KMS-11 (cell line): Measurements from ENCODE around the gene CPEB3.

Experiments used
- H2AFZ ChIP-seq: fragments of 200-600 bp; sonication (generic); 2 replicates; pipeline ENCODE4 v1.6.1; 2016; ENCODE audit warnings: antibody characterized with exemption, mixed run types, low read depth
- H3K27ac ChIP-seq: fragments of 200-600 bp; sonication (generic); 2 replicates; pipeline ENCODE4 v1.6.1; 2016; ENCODE audit warnings: mild to moderate bottlenecking, mixed run types
- H3K27me3 ChIP-seq: fragments of 200-600 bp; sonication (generic); 2 replicates; pipeline ENCODE4 v1.6.1; 2017; ENCODE audit warnings: mild to moderate bottlenecking, low read depth, mixed run types, moderate library complexity; ENCODE audit not compliant: insufficient read depth
- H3K36me3 ChIP-seq: fragments of 200-600 bp; sonication (generic); 2 replicates; pipeline ENCODE4 v1.6.1; 2017; ENCODE audit warnings: mild to moderate bottlenecking, mixed run types; ENCODE audit not compliant: insufficient read depth
- H3K4me1 ChIP-seq: fragments of 200-600 bp; sonication (generic); 2 replicates; pipeline ENCODE4 v1.6.1; 2016; ENCODE audit warnings: mild to moderate bottlenecking, low read depth, mixed run types; ENCODE audit not compliant: poor library complexity, severe bottlenecking
- H3K4me2 ChIP-seq: fragments of 200-600 bp; sonication (generic); 2 replicates; pipeline ENCODE4 v1.7.0; 2016; ENCODE audit warnings: mild to moderate bottlenecking, mixed run types
- H3K4me3 ChIP-seq: fragments of 200-600 bp; sonication (generic); IDR thresholded peaks from 2 replicates; pipeline ENCODE4 v1.6.1; 2017; ENCODE audit warnings: low read depth, low read length, mixed read lengths; ENCODE audit not compliant: insufficient read depth
- H3K79me2 ChIP-seq: fragments of 200-600 bp; sonication (generic); 2 replicates; pipeline ENCODE4 v1.6.1; 2016; ENCODE audit warnings: low read depth, mixed run types; ENCODE audit not compliant: insufficient read depth
- H3K9ac ChIP-seq: fragments of 200-600 bp; sonication (generic); 2 replicates; pipeline ENCODE4 v1.6.1; 2016; ENCODE audit warnings: mild to moderate bottlenecking, mixed run types
- H4K20me1 ChIP-seq: fragments of 200-600 bp; sonication (generic); 2 replicates; pipeline ENCODE4 v1.6.1; 2016; ENCODE audit warnings: mild to moderate bottlenecking, mixed run types; ENCODE audit not compliant: insufficient read depth
- TF ChIP-seq, protein P1 (sequence below): fragments of 200-600 bp; sonication (generic); conservative IDR thresholded peaks from 2 replicates; pipeline ENCODE4 v1.6.1; 2017; ENCODE audit warnings: low read depth, mild to moderate bottlenecking, antibody characterized with exemption, low read length, moderate library complexity, mixed read lengths

The CPEB3 gene

DNA sequence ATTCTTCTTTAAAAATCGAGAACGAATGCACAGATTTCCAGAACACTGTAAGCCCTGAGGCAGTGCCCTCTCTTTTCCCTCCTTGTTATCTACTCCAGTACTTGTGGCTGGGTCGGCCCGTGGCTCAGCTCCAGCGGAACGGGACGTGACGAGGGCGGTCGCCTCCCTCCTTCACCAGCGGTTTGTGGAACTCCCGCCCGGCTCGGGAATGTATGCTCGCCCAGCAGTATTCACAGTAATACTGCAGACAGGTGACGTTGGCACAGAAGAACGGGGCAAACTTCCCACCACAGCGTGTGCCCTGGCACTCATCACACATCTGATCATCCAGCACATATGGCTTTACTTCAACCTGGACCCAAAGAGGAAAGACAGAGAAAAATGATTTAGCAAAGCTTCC, 238.8 kb downstream of the CPEB3 start:
- Histone ChIP-seq H4K20me1 (no peaks in the 10 kb centered on the region), H3K27me3 (no peaks in the 10 kb centered on the region), H3K36me3 (no peaks in the 10 kb centered on the region), H3K4me1 (peaks cover 3% of the 10 kb centered on the region), H3K4me2 (no peak overlapping the region), H2AFZ (no peak overlapping the region), H3K79me2 (no peaks in the 10 kb centered on the region), H3K9ac (no peak overlapping the region), H3K4me3 (no peak overlapping the region), H3K27ac (no peak overlapping the region)
- TF ChIP-seq, protein P1, sequence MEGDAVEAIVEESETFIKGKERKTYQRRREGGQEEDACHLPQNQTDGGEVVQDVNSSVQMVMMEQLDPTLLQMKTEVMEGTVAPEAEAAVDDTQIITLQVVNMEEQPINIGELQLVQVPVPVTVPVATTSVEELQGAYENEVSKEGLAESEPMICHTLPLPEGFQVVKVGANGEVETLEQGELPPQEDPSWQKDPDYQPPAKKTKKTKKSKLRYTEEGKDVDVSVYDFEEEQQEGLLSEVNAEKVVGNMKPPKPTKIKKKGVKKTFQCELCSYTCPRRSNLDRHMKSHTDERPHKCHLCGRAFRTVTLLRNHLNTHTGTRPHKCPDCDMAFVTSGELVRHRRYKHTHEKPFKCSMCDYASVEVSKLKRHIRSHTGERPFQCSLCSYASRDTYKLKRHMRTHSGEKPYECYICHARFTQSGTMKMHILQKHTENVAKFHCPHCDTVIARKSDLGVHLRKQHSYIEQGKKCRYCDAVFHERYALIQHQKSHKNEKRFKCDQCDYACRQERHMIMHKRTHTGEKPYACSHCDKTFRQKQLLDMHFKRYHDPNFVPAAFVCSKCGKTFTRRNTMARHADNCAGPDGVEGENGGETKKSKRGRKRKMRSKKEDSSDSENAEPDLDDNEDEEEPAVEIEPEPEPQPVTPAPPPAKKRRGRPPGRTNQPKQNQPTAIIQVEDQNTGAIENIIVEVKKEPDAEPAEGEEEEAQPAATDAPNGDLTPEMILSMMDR, result no peak

DNA sequence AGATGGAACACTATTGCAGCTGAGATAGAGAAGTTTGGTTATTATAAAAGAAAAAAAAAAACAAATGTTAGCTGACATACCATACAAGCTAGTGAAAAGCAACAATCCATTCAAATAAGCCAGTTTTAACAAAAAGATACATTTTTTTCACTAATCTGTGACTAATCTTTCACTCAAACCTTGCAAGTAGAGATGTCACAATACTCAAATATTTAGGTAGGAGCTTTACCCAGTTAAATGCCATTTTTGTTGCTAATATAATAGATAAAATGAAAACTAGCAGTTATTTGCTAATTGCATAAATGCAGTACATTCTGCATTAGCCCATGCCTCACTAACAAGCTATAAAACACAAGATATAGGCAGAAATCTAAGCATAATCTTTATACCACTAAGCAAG, 243.7 kb downstream of the CPEB3 start:
- Histone ChIP-seq H2AFZ (no peak overlapping the region), H3K4me2 (no peak overlapping the region), H3K4me1 (peaks cover 3% of the 10 kb centered on the region), H3K9ac (no peak overlapping the region), H3K79me2 (no peaks in the 10 kb centered on the region), H3K4me3 (no peak overlapping the region), H3K36me3 (no peaks in the 10 kb centered on the region), H4K20me1 (no peaks in the 10 kb centered on the region), H3K27me3 (no peaks in the 10 kb centered on the region), H3K27ac (no peak overlapping the region)
- TF ChIP-seq, protein P1, result no peak

DNA sequence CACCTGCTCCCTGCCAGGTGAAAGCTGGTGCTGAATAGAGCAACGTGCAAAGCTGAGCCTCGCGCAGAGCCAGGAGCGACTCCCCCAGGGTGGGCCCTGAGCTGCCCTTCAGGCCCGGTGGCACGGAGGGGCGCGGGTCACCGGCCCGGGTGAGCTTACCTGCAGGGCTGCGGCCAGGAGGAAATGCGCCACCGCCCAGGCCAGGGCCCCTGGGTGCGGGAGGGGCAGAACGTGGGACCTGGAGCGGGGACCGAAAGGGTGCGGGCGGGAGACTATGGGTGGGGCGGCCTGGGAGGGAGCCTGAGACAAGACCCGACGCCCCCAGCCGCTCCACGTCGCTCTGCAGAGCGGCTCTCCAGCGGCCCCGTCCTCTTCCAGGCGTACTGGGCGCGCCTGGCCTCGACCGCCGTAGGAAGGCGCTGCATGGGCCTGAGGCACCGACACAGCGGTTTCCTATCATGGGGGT, 245.2 kb downstream of the CPEB3 start:
- Histone ChIP-seq H3K79me2 (no peaks in the 10 kb centered on the region), H3K36me3 (no peaks in the 10 kb centered on the region), H3K27ac (no peak overlapping the region), H3K4me1 (peaks cover 3% of the 10 kb centered on the region), H3K9ac (no peak overlapping the region), H3K4me2 (no peak overlapping the region), H2AFZ (no peak overlapping the region), H3K27me3 (no peaks in the 10 kb centered on the region), H3K4me3 (no peak overlapping the region), H4K20me1 (no peaks in the 10 kb centered on the region)
- TF ChIP-seq, protein P1, result no peak

DNA sequence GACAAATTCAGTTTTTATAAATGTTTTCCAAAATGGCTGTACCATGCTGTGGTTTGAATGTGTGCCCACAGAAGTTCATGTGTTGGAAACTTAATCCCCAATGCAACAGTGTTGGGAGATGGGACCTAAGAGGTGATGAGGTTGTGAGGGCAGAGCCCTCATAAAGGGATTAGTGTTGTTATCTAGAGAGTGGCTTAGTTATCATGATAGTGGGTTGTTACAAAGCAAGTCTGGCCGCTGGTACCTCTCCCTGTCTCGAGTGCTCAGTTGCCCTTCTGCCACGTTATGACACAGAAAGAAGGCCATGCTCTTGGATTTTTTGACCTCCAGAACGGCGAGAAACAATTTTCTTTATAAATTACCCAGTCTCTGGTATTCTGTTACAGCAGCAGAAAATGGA, 248.3 kb downstream of the CPEB3 start:
- H4K20me1 ChIP-seq, result no peaks in the 10 kb centered on the region
- H3K36me3 ChIP-seq, result no peaks in the 10 kb centered on the region
- H3K27ac ChIP-seq, result no peak overlapping the region
- no peak overlapping the region for H2AFZ ChIP-seq
- no peak overlapping the region for H3K9ac ChIP-seq
- no peak overlapping the region for H3K4me2 ChIP-seq
- H3K4me3 ChIP-seq, result no peak overlapping the region
- H3K4me1 ChIP-seq, result no peaks in the 10 kb centered on the region
- TF ChIP-seq, protein P1, result no peak
- H3K27me3 ChIP-seq, result no peaks in the 10 kb centered on the region
- no peaks in the 10 kb centered on the region for H3K79me2 ChIP-seq
